Renal pelvis (tissue), 4 donors: ENCODE results near the gene ZNF670. TPM values are rescaled to one million over a fixed set of nuclear protein-coding genes. Genes with fewer than 3 reads are reported as not detected.
"Not testable (repeated sequence)": the region's sequence is repeated elsewhere in the genome, so short reads cannot be mapped to it uniquely, and the experiment has no call there.

ENCODE experiments used
- DNase-seq: peaks from one replicate; pipeline ENCODE4 v3.0.0-alpha.2; 2013
- polyA plus RNA-seq, 3 donors: library from polyadenylated mRNA; unstranded; fragments of 120-200 nt; gene quantifications; one replicate each; pipeline ENCODE4 v1.2.1, GENCODE V29; 2013; ENCODE audit not compliant: insufficient read length in 3 of 3

ZNF670 gene
- polyA plus RNA-seq, 3 donors, result 6.6 to 7.9 (median 7.2) TPM

GRCh38 chr1:247054992-247055415 lies 23.6 kb downstream of the ZNF670 start:
- no peak for DNase-seq

- DNase-seq, result no peak
These were observed 30.9 kb downstream of the ZNF670 start for GRCh38 chr1:247047702-247048101.

- DNase-seq, result no peak
These were observed 31.4 kb downstream of the ZNF670 start for GRCh38 chr1:247047260-247047659.

DNA sequence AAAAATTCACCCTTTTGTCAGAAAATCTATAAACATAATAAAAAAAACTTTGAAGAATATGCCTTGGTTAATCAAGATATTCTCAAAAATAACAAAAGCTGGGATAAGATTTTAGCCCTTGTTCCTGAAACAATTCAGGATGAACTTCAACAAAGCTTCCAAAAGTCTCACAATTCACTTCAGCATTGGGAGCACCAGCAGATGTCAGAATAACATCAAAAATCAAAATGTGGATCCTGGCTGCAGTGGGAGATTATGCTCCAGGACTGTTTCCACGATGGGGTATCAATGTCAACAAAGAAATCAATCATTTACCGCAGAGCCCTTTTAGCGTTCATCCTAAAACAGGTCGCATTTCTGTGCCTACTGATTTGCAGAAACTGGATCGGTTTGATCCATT lies 35.2 kb downstream of the ZNF670 start:
- DNase-seq, result no peak

- DNase-seq, result no peak
These were observed 40.9 kb downstream of the ZNF670 start for GRCh38 chr1:247037511-247038320.

- not testable (repeated sequence) for DNase-seq
These were observed 46.3 kb downstream of the ZNF670 start for GRCh38 chr1:247032306-247032705.

Other genes starting within 250 kb of the ZNF670 start
- 10 to 100 TPM; 46.4 to 55.2 (median 46.7) TPM for gene AHCTF1, start 146.9 kb downstream of the ZNF670 start, polyA plus RNA-seq
- gene ZNF695, start 70.8 kb downstream of the ZNF670 start, polyA plus RNA-seq, result 1 to 10 TPM; 3.1 to 5.0 (median 3.4) TPM
- 10 to 100 TPM; 10.9 to 14.1 (median 11.4) TPM for gene ZNF669, start 25.5 kb upstream of the ZNF670 start, polyA plus RNA-seq
- gene ZNF124, start 93.2 kb upstream of the ZNF670 start, polyA plus RNA-seq, result 10 to 100 TPM; 18.3 to 34.8 (median 33.8) TPM
- under 1 TPM in 2 of 3 donors, not detected in 1; 0.14 to 0.43 TPM for gene VN1R5, start 177.3 kb upstream of the ZNF670 start, polyA plus RNA-seq